HEK293T (cell line): Measurements from ENCODE around the gene POLA1.

ENCODE experiments used
- BHLHE40 ChIP-seq: fragments of 450-650 bp; IDR thresholded peaks from 2 replicates; pipeline ENCODE4 v1.6.1; 2016; ENCODE audit warnings: mild to moderate bottlenecking, moderate library complexity, borderline replicate concordance
- ELF4 ChIP-seq: fragments of 450-650 bp; IDR thresholded peaks from 2 replicates; pipeline ENCODE4 v1.6.1; 2017; ENCODE audit warnings: antibody characterized with exemption
- ZNF384 ChIP-seq: fragments of 450-650 bp; IDR thresholded peaks from 2 replicates; pipeline ENCODE4 v1.6.1; 2016

DNA sequence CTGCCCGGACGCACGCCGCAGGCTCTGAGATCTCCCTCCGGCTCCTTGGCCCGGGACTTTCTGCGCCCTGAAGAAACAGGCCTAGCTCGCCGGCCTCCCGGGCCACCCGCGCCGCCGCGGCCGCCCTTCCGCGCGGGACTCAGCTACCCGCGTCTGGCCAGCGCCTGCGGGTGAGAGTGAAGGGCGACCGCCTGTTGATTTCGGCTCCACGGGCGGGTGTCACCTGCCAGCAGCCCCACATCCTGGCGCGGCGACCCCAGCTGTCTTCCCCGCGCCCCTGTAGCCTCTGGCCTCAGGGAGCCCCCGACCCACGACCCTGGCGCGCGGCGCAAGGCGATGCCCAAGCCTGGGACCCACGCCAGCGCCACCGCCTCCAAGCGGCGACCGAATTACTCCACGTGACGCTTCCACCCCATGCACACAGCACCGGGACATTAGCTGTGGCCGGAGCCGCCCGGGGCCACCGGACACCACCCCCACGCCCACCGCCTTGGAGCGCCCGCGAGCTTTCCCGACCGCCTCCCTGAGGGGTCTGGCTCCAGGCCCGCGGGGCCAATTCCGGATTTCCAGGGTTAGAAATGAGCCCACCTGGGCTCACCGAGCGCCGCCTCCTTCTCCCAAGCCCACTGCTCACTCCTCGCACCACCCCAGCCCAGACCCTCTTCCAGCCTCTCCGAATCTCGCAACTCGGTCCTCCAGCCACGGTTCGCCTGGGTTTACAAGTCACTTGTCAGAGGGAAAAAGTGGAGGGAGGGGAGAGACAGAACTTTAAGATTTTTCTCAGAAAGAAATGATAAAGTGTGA lies 311.9 kb downstream of the POLA1 start:
- TF ChIP-seq ELF4: no peak
- TF ChIP-seq BHLHE40: no peak
- TF ChIP-seq ZNF384: no peak
